Measurements from ENCODE around the gene SLC7A10.
A peak's percentile ranks its signal among the peaks of the same experiment; 100 is the strongest.

Gene SLC7A10

GRCh38 chr19:33225458-33225926 lies at the start of gene SLC7A10:
Gene SLC7A10, minus strand, starts transcription at chr19:33225850. Its CDS starts 147 bp downstream, at chr19:33225703.
- DNase-seq = no peak

- DNase-seq = no peak
Measured at GRCh38 chr19:33274663-33275558, 49.3 kb upstream of the SLC7A10 start.

DNA sequence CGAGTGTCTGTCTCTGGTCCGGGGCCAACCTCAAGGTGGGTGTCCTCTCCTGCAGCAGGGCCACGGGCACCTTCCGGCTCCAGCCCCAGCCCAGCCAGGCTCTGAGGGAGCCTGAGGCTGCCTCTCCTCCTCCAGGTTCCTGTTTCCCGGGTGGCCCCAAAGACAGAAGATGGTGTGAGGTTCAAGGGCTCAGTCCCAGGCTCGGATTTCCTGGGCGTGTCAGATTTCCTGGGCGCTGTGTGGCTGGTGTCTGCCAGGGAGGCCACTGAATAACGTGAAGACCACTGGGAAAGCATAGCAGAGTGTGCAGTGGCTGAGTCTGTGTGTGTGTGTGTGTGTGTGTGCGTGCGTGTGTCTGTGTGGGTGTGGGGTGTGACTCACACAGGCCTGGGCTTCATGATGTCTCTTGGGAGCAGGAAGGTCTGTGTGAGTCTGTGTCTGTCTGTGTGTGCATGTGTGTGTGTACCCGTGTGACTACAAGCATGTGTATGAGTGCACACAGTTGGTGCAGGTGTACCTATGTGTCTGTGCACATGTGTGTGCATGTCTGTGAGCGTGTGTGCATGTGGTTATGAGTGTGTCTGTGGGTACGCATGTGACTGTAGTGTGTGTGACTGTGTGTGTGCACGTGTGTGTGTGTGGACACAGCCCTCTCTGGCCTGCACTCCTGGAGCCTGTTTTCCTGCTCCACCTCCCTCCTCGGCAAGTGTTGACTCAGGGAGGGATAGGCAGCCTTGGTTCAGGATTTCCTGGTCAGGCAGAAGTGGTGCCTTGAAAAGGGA lies 48.4 kb upstream of the SLC7A10 start:
- peak in 1 of 3 experiments; percentile 10 for DNase-seq

DNA sequence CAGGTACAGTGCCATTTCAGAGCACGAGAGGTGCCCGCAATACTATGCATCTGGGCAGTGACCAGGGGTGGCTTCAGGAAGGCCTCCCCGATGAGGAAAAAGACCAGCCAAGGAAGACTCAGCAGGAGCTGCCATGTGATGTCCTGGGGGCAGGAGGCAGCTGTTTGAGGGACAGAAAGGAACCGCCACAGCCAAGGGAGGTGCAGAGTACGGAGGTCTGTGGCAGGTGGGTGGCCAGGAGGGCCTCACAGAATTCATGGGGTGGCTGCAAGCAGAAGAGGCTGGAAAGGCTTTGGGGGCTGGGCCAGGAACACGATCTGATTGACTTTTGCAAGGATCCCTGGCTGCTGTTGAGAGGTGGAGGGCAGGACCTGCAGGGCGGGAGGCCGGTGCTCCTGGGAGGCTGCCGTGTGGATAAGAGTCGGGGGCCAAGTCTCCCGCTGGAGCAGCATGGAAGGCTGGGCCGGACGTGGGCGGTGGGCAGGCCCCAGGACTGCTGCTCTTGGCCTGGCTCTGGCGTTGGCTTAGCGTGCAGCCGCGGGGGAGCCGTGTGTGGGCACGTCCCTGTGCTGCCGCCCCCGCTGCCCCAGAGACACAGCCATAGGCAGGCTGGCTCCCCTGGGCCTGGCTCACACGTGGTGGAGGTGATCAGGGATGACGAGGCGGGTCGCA lies 47.6 kb upstream of the SLC7A10 start:
- DNase-seq = no peak

GRCh38 chr19:33271246-33272021 lies 45.8 kb upstream of the SLC7A10 start:
- DNase-seq = no peak

DNA sequence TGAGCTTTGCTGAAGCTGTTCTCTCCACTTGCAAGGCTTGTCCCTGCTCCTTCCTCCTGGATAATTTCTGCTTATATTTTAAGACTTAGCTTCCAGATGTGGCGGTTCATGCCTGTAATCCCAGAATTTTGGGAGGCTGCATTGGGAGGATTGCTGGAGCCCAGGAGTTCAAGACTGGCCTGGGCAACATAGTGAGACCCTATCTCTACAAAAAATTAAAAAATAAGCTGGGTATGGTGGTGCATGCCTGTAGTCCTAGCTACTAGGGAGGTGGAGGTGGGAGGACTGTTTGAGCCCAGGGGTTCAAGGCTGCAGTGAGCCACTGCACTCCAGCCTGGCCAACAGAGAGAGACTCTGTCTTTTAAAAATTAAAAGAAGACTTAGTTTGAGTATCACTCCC lies 45.1 kb upstream of the SLC7A10 start:
- DNase-seq = no peak

DNA sequence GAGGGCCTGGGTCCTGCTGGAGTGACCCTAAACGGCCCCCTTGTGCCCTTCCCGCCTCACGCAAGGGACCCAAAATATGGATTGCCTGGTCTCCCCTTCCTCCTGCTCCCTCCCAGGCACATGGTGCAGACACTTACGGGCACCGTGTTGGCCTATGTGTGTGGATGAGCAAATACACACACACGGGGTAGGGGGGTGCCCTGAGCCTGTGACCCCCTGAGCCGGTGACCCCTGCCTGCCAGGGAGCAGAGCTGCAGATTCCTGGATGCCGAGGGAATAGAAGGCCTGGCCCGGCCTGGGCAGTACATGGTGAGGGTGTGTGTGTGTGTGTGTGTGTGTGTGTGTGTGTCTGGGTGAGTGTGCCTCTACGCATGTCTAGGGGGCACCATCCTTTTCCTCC lies 43.4 kb upstream of the SLC7A10 start:
- no peak for DNase-seq

DNA sequence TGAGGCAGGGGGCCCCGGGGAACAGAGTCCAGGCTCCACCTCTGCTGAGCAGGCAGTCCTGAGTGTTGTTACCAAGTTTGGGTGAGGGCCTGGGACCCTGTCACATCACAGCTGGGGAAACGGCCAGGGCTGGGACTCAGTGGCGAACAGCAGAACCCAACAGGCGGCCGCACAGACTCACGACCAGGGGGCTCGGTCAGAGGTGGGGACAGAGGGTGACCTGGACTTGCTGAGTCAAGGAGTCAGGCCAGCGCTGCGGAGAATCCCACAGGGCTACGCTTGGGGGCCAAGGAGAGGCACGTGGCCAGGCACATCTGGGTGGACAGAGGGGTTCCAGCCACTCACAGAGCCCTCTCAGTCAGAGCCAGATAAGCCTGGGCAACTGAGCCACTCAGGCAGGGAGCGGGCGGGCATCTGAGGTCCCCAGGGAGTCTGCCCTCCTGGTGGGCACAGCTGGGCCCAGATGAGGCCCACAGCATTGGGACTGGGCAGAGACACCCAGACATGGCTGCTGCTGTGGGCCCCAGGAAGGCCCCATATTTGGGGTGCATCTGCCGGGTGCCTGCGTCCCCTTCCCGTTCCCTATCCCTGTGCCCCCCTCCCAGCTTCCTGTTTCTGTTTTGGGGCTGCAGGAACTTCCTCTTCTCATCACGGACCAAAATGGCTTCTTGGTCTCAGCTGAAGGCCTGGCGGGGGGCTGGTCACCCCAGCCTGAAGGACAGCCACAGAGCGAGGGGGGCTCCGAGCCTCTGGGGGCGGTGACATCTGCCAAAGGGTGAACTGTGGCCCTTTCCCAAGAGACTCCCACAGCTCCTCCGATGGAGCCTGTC lies 42.7 kb upstream of the SLC7A10 start:
- DNase-seq = no peak

DNA sequence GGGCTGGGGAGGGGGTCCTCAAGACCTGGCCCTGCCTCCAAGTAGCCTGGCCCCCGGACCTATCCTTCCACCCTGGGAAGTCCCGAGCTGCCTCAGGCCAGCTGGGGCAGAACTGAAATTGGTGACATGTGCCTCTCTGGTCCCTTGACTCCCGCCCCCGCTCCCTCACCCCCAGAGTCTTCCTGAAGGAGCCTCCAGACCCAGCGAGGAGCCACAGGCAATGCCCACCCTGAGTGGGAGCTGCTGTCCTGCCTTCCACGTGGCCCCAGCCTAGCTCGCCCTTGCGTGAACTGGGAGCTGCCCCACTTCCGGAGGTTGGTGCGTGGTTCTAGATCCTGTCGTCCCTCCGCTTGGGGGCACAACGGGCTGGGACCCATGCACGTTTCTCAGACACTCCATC lies 42.1 kb upstream of the SLC7A10 start:
- no peak for DNase-seq

DNA sequence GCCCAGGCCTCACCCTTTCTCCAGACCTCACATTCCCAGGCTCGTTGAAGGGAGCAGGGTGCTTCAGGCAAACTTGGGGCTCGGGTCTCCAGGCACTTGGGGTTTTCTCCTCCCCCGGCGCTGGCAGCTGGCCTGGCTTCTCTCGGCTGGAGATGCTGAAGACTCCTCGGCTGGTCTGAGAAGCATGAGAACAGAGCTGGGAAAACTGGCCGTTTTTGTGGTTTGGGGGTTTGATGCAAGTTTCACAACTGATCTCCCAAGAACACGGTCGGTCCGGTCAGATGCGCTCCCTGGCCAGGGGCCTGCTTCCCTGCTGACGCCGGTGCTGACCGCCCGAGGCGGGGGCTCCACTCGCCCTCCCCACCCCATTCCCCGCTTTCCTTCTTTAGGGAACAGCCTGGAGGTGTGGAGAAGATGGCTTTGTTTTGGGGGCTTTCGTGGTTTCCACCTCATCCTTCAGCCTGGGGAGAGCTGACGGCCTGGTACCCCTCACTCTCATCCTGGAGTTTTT lies 41.4 kb upstream of the SLC7A10 start:
- DNase-seq = no peak

DNA sequence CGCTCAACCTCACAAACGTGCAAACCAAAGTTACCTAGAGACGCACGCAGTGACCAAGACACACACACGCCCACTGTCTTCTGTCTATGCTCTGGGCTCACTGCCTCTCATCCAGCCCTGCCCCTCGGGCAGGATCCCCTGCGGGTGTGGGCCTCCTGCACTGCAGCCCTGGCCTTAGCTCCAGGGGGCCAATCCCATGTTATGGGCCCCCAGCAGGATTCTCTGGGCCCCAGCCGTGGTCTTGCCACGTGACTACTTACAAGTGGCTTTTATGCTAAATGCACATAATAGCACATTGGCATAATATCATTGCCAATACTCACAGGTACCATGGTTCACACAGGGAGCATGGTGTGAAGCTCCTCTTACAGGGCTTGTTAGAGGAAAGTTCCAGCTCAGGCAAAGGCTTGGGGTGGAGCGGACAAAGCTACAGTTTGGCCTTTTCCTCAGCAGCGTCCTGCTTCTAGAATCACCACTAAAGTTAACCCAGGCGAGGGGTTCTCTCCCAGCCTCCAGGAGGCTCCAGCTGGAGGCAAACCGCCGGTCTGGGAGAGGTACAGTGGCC lies 39.3 kb upstream of the SLC7A10 start:
- DNase-seq = peak in 2 of 3 experiments; percentile 41 to 68

GRCh38 chr19:33263325-33264023 lies 37.8 kb upstream of the SLC7A10 start:
- DNase-seq = no peak

- no peak for DNase-seq
Measured at GRCh38 chr19:33261511-33262189, 36.0 kb upstream of the SLC7A10 start.

DNA sequence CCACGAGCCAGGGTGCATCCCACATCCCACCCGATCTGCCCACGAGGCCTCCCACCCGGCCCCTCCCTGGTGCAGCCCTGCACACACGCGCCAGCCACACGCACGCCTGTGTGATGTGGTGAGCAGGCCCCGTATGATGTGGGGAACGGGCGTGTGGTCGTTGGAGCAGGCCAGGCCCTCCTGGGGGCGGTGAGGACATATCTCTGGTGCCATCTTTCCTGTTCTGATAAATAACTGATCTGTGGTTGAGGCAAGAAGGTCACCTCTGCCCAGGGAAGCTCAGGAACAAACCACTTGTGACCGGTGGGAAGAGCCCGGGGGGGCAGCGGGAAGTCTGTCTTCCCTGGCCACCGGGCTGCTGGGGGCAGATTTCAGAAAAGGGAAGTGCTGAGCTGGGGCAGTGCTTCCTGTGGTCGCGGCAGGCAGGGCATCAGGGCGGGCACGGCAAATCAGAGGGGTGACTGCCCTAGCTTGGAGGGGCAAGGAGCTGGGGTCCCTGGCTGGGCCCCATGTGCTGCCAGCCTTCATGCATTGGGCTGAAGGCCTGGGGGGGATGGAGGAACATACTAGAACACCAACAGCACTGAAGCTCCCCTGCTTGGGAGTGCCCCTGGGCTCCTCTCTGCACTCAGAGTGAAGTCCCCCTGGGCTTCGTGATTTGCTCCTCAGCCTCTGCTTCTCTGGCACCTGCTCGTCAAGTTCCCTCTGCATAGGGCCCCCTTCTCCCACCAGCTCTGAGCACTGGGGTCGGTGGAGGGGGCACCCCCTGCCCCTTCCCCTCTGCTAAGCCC lies 35.2 kb upstream of the SLC7A10 start:
- DNase-seq = no peak

- no peak for DNase-seq
Measured at GRCh38 chr19:33259539-33259938, 33.9 kb upstream of the SLC7A10 start.

DNA sequence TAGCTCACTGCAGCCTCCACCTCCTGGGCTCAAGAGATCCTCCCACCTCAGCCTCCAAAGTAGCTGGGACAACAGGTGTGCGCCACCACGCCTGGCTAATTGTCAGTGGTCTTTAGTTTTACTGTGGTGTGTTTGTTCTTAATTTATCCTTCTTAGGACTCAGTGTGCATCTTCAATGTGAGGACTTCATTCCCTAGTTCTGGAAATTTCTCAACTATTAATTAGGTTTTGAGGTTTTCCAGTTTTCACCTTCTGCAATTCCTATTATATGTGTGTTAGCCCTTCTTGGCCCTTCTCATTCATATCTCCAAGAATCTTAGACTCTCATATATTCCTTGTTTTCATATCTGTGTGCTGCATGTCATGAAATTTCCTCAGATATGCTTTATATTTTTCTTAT lies 32.2 kb upstream of the SLC7A10 start:
- no peak for DNase-seq

DNA sequence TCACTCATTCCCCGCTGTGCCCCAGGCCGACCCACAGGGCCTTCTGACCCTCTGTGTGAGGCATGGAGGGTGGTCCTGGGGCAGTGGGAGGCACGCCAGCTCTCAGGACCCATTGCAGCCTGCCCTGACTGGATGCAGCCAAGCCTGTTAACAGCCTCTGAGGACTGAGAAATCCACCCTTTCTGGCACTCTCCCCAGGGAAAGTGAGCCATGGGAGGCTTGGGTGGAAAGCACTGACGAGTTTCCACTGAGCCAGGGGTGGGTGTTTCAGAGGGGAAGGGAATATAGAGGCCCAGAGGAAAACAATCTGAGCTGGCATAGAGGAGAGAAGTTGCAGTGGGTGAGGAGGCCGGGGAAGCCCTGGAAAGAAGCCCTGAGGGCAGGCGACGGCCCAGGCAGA lies 30.6 kb upstream of the SLC7A10 start:
- no peak for DNase-seq

DNA sequence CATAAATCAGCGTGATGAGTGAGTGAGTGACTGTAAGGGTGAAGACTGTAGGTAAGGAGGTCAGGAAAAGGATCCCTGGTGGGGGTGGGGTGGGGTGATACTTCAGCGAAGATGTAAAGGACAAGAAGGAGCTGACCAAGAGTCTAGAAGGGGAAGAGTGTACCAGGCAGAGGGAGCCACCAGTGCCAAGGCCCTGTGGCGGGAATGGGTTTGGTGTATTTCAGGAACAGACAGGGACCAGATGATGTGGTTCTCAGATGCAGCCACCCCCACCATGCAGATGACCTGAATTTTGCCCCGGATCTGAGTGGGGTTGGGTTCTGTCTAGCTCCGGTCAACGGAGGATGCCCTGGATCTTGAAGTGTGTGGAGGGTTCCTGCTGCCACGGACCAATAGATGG lies 30.1 kb upstream of the SLC7A10 start:
- DNase-seq = no peak
